MG63 (cell line): ENCODE data around the gene CDK2AP2. TPM values are rescaled to one million over a fixed set of nuclear protein-coding genes. Genes with fewer than 3 reads are reported as not detected.
"Not testable (repeated sequence)": the region's sequence is repeated elsewhere in the genome, so short reads cannot be mapped to it uniquely, and the experiment has no call there.

Source experiments
- DNase-seq: peaks from one replicate; pipeline ENCODE4 v3.0.0-alpha.2; 2020
- H3K27me3 ChIP-seq: fragments of 250-450 bp; sonication (Bioruptor Pico); 2 replicates; pipeline ENCODE4 v1.5.1; 2020; ENCODE audit warnings: mild to moderate bottlenecking, moderate library complexity
- H3K36me3 ChIP-seq: fragments of 250-450 bp; sonication (Bioruptor Pico); 2 replicates; pipeline ENCODE4 v1.5.1; 2020; ENCODE audit warnings: mild to moderate bottlenecking, moderate library complexity
- H3K4me3 ChIP-seq: fragments of 250-450 bp; sonication (Bioruptor Pico); 2 replicates; pipeline ENCODE4 v1.5.1; 2020; ENCODE audit warnings: mild to moderate bottlenecking, moderate library complexity
- H3K9me3 ChIP-seq: fragments of 250-450 bp; sonication (Bioruptor Pico); 2 replicates; pipeline ENCODE4 v1.5.1; 2020; ENCODE audit warnings: mild to moderate bottlenecking, moderate library complexity
- total RNA-seq: library from RNA; depleted of rRNA; stranded (reverse); fragments of >200 nt; shearing (Covaris generic); gene quantifications from 2 replicates; pipeline ENCODE4 v1.2.3, GENCODE V29; 2014; ENCODE audit warnings: low replicate concordance

The CDK2AP2 gene
- total RNA-seq, 1 experiment from 2014 or later: 14.1 TPM

GRCh38 chr11:67484847-67485311 lies 23.1 kb downstream of the CDK2AP2 start:
- peaks cover 2% of the 10 kb centered on the region for H3K36me3 ChIP-seq
- H3K9me3 ChIP-seq: no peaks in the 10 kb centered on the region
- no peaks in the 10 kb centered on the region for H3K27me3 ChIP-seq
- DNase-seq: no peak
- no peak overlapping the region for H3K4me3 ChIP-seq

DNA sequence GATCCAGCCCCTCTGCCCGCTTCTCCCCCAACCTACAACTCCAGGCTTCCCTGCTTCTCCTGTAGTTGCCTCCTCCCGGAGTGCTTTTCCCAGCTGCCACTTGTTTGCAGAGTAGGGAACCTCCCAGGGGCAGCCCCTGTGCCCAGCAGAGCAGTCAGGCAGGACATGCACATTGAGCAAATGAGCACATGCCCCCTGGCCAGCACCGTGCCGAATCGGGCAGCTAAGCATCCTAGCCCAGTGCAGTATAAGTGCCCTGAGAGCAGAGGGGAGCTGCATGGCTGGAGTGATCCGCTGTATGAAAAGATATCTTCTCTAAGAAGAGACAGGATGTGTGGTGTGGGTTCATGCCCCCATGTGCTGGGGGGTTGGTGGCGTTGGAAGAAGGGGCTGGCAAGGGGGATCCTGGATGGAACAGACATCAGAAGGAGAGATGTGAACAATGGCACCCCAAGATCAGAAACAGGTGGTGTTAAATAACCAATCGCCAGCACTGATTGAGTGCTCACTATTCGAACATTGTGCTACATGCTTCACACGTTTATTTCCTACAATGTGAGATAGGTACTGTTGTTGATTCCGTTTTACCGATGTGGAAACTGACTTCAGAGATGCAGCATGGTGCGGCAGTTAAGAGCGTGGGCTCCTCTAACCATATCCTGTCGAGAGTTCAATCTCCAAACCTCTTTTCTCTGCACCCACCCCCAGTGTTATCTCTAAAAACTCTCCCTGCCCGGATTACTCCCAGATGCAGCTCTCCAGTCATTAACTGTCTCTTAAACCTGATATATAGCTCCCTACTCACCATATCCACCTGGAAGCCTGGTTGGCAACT lies 23.9 kb downstream of the CDK2AP2 start:
- no peaks in the 10 kb centered on the region for H3K9me3 ChIP-seq
- peaks cover 2% of the 10 kb centered on the region for H3K36me3 ChIP-seq
- no peak for DNase-seq
- peak overlapping the region; percentile 62 for H3K4me3 ChIP-seq
- no peaks in the 10 kb centered on the region for H3K27me3 ChIP-seq

DNA sequence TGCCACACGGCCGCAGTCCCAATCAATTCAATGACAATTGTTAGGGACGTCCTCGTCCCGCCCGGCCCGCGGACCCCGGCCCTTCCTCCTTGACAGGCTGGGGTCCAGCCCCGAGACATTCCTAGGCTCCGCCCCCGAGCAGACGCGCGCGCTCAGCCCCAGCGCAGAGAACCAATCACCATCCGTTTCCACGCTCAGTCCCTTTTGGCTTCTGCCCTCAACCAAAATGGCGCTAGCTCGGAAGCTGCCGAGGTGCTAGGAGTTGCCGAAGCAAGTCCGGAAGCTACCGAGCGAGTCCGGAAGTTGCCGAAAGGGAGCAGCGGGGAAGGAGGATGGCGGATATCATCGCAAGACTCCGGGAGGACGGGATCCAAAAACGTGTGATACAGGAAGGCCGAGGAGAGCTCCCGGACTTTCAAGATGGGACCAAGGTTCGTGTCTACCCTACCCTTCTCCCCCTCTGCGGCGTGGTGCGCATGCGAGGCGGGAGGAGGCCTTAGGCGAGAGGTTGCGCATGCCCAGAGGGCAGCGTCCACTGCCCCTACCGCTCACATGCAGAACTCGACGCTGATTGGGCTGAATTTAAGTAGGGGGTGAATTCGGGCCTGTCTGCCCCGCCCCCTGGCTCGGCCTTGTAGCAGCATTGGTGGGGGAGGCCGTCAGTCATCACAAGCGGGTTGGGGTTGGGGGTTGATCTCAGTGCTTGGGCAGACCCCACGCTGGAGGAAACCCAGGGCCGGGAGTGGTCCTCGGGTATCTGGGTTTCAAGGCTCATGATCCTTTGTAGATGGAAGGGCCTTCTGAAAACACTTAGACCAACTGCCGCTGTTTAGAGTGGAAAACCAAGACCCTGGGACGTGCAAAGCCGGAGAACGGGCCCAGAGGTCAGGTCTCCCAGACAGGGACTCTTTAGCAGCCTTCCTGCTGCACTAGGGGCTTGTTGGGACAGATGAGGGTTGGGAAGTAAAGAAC lies 24.8 kb downstream of the CDK2AP2 start, which contains the start of gene AIP:
AIP (plus strand) TSS at position 200 of the 972 bp plus-strand sequence; CDS start at position 333, 133 bp downstream.
- H3K27me3 ChIP-seq: no peaks in the 10 kb centered on the region
- H3K9me3 ChIP-seq: no peaks in the 10 kb centered on the region
- DNase-seq: peak; percentile 96
- H3K4me3 ChIP-seq: peak within 1 kb of the TSS; percentile 62
- H3K36me3 ChIP-seq: peaks cover 2% of the 10 kb centered on the region

- Histone ChIP-seq H3K27me3 (no peaks in the 10 kb centered on the region), H3K9me3 (no peaks in the 10 kb centered on the region), H3K36me3 (no peaks in the 10 kb centered on the region; the same call in none of the 2 replicates), H3K4me3 (peak overlapping the region; percentile 62)
- DNase-seq: no peak
Measured at GRCh38 chr11:67482275-67482826, 25.6 kb downstream of the CDK2AP2 start.

DNA sequence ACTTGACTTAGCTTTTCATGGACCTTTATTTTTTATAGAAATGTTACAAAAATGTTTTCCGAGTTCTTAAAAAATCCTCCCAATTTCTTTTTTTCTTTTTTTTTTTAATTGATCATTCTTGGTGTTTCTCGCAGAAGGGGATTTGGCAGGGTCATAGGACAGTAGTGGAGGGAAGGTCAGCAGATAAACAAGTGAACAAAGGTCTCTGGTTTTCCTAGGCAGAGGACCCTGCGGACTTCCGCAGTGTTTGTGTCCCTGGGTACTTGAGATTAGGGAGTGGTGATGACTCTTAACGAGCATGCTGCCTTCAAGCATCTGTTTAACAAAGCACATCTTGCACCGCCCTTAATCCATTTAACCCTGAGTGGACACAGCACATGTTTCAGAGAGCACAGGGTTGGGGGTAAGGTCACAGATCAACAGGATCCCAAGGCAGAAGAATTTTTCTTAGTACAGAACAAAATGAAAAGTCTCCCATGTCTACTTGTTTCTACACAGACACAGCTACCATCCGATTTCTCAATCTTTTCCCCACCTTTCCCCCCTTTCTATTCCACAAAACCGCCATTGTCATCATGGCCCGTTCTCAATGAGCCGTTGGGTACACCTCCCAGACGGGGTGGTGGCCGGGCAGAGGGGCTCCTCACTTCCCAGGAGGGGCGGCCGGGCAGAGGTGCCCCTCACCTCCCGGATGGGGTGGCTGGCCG lies 30.5 kb downstream of the CDK2AP2 start:
- DNase-seq, H3K36me3 ChIP-seq, H3K27me3 ChIP-seq, H3K9me3 ChIP-seq, H3K4me3 ChIP-seq: not testable (repeated sequence)

DNA sequence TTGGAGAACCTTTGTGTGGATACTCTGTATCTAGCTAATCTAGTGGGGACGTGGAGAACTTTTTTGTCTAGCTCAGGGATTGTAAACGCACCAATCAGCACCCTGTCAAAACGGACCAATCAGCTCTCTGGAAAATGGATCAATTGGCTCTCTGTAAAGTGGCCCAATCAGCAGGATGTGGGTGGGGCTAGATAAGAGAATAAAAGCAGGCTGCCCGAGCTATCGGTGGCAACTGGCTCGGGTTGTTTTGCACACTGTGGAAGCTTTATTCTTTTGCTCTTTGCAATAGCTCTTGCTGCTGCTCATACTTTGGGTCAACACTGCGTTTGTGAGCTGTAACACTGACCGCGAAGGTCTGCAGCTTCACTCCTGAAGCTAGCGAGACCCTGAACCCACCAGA lies 31.3 kb downstream of the CDK2AP2 start:
- not testable (repeated sequence) for H3K27me3 ChIP-seq, DNase-seq, H3K4me3 ChIP-seq, H3K9me3 ChIP-seq, H3K36me3 ChIP-seq

GRCh38 chr11:67472882-67473281 lies 35.1 kb downstream of the CDK2AP2 start:
- Histone ChIP-seq H3K36me3 (no peaks in the 10 kb centered on the region), H3K4me3 (no peak overlapping the region), H3K9me3 (no peaks in the 10 kb centered on the region), H3K27me3 (no peaks in the 10 kb centered on the region)
- no peak for DNase-seq

- no peak overlapping the region for H3K4me3 ChIP-seq
- no peak for DNase-seq
- H3K9me3 ChIP-seq: no peaks in the 10 kb centered on the region
Measured at GRCh38 chr11:67470337-67471002, 37.5 kb downstream of the CDK2AP2 start.

DNA sequence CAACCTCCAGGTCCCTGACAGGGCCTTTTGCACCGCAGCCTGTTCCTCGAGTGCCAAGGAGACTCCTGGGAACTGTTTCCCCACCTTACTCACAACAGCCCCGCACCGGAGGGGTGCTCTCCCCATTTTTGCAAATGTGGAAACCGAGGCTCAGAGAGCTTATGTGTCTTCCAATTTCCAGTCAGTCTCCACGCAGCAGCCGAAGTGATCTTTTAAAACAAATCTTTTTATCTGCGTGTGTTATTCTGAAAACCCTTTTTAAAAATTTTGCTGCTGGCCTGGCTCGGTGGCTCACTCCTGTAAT lies 38.5 kb downstream of the CDK2AP2 start:
- Histone ChIP-seq H3K4me3 (peak overlapping the region; percentile 73), H3K27me3 (no peaks in the 10 kb centered on the region), H3K36me3 (no peaks in the 10 kb centered on the region), H3K9me3 (no peaks in the 10 kb centered on the region)
- DNase-seq: no peak

More at GRCh38 chr11:67470337-67471002, 37.5 kb downstream of the CDK2AP2 start:
- Histone ChIP-seq H3K27me3 (no peaks in the 10 kb centered on the region), H3K36me3 (no peaks in the 10 kb centered on the region)

- H3K27me3 ChIP-seq: no peaks in the 10 kb centered on the region
- H3K4me3 ChIP-seq: peak within 1 kb of the TSS; percentile 73
- peak; percentile 88 for DNase-seq
- H3K36me3 ChIP-seq: no peaks in the 10 kb centered on the region
- H3K9me3 ChIP-seq: no peaks in the 10 kb centered on the region
Measured at GRCh38 chr11:67468759-67469507, 39.0 kb downstream of the CDK2AP2 start, which contains the start of gene TMEM134. Gene TMEM134, minus strand, starts transcription at chr11:67469251. Its CDS starts 59 bp downstream, at chr11:67469192.

DNA sequence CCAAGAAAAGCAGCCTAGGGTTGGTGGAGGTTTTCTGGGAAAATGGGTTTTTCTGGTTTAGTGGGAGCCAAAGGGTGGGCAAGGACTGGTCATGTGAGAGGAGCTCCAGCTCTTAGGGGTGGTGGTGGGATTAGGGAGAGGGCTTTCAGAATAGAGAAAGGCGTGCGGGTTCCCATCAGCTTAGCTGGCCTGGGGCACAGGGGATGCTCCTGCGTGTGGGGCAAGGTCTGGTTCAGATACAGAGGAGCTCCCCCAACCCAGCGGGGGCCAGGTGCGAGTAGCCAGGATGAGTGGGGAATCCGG lies 39.6 kb downstream of the CDK2AP2 start:
- Histone ChIP-seq H3K4me3 (peak overlapping the region; percentile 73), H3K36me3 (no peaks in the 10 kb centered on the region), H3K9me3 (no peaks in the 10 kb centered on the region), H3K27me3 (no peaks in the 10 kb centered on the region)
- DNase-seq: no peak

GRCh38 chr11:67468056-67468455 lies 39.9 kb downstream of the CDK2AP2 start:
- peak; percentile 36 for DNase-seq
- Histone ChIP-seq H3K36me3 (no peaks in the 10 kb centered on the region), H3K9me3 (no peaks in the 10 kb centered on the region), H3K4me3 (peak overlapping the region; percentile 73), H3K27me3 (no peaks in the 10 kb centered on the region)

GRCh38 chr11:67466962-67467771 lies 40.8 kb downstream of the CDK2AP2 start:
- Histone ChIP-seq H3K36me3 (no peaks in the 10 kb centered on the region), H3K27me3 (no peaks in the 10 kb centered on the region), H3K9me3 (no peaks in the 10 kb centered on the region), H3K4me3 (no peak overlapping the region)
- DNase-seq: no peak

- Histone ChIP-seq H3K9me3 (no peaks in the 10 kb centered on the region), H3K4me3 (no peak overlapping the region), H3K27me3 (no peaks in the 10 kb centered on the region), H3K36me3 (no peaks in the 10 kb centered on the region)
- no peak for DNase-seq
Measured at GRCh38 chr11:67466367-67466766, 41.6 kb downstream of the CDK2AP2 start.

DNA sequence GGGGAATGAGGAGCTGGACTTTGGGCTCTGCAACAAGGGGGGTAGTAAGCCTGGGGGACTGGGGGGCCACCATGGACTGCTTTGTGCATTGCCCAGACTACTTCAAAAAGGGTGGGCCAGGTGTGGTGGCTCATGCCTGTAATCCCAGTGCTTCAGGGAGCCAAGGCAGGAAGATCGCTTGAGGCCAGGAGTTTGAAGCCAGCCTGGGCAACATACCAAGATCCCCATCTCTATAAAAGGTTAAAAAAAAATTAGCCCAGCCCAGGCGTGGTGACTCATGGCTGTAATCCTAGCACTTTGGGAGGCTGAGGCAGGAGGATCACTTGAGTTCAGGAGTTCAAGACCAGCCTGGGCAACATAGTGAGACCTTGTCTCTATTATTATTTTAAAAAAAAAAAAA lies 42.4 kb downstream of the CDK2AP2 start:
- not testable (repeated sequence) for H3K36me3 ChIP-seq, H3K27me3 ChIP-seq, H3K4me3 ChIP-seq, H3K9me3 ChIP-seq
- DNase-seq: peak; percentile 40
